Ramos (cell line): ENCODE data around the gene HOXC12.

Source experiments
- in situ Hi-C: fragments of 300-500 bp; cut with MboI; formaldehyde crosslinking; loops from one replicate; pipeline ENCODE4 v1.14.3; 2022; ENCODE audit warnings: low sequenced_read_pairs; ENCODE audit not compliant: unreplicated experiment

HOXC12 gene

GRCh38 chr12:53953831-53954693, 641 bp upstream of the HOXC12 start:
- in situ Hi-C loops: no loop called here

GRCh38 chr12:53955036-53955775, 503 bp downstream of the HOXC12 start:
- in situ Hi-C loops: no loop called here

- in situ Hi-C loops: no loop called here
Measured at GRCh38 chr12:53955776-53956250, 1.1 kb downstream of the HOXC12 start.

- in situ Hi-C loops: no loop called here
Measured at GRCh38 chr12:53956251-53956887, 1.7 kb downstream of the HOXC12 start.

- in situ Hi-C loops: no loop called here
Measured at GRCh38 chr12:53956914-53957536, 2.3 kb downstream of the HOXC12 start.

GRCh38 chr12:53958128-53958527, 3.4 kb downstream of the HOXC12 start:
- in situ Hi-C loops: no loop called here

- in situ Hi-C loops: no loop called here
Measured at GRCh38 chr12:53959314-53959713, 4.6 kb downstream of the HOXC12 start.

- in situ Hi-C loops: no loop called here
Measured at GRCh38 chr12:53960187-53961024, 5.7 kb downstream of the HOXC12 start.

GRCh38 chr12:53961025-53961761, 6.5 kb downstream of the HOXC12 start:
- in situ Hi-C loops: no loop called here

GRCh38 chr12:53963005-53963404, 8.3 kb downstream of the HOXC12 start:
- in situ Hi-C loops: no loop called here

GRCh38 chr12:53963434-53964314, 9.0 kb downstream of the HOXC12 start:
- in situ Hi-C loops: no loop called here

GRCh38 chr12:53964315-53964713, 9.6 kb downstream of the HOXC12 start:
- in situ Hi-C loops: no loop called here

GRCh38 chr12:53965281-53966084, 10.8 kb downstream of the HOXC12 start:
- in situ Hi-C loops: no loop called here

GRCh38 chr12:53966085-53966384, 11.3 kb downstream of the HOXC12 start:
- in situ Hi-C loops: no loop called here

GRCh38 chr12:53966385-53967133, 11.9 kb downstream of the HOXC12 start:
- in situ Hi-C loops: no loop called here

- in situ Hi-C loops: no loop called here
Measured at GRCh38 chr12:53967421-53967925, 12.8 kb downstream of the HOXC12 start.
